ENCODE results near the gene BBOF1. TPM values are rescaled to one million over a fixed set of nuclear protein-coding genes. Genes with fewer than 3 reads are reported as not detected.
"Not testable (repeated sequence)": the region's sequence is repeated elsewhere in the genome, so short reads cannot be mapped to it uniquely, and the experiment has no call there.

Gene BBOF1
- total RNA-seq, 1 experiment from 2014 or later, result 1.6 TPM

GRCh38 chr14:74105381-74105780 lies 86.2 kb downstream of the BBOF1 start:
- BruUV-seq (replicated peaks), result no TSS peak
- Histone ChIP-seq H3K4me1 (ENCODE audit: insufficient read depth, low read length, poor library complexity, severe bottlenecking) (no peaks in the 10 kb centered on the region), H3K36me3 (ENCODE audit: insufficient read depth, low read length, poor library complexity, severe bottlenecking) (peaks cover 15% of the 10 kb centered on the region), H3K4me3 (ENCODE audit: low read depth, low read length, poor library complexity, severe bottlenecking) (no peak overlapping the region), H3K27ac (ENCODE audit: low read depth, low read length, poor library complexity, severe bottlenecking) (no peak overlapping the region), H3K27me3 (replicated peaks; ENCODE audit: insufficient read depth, low read depth, low read length, poor library complexity) (no peaks in the 10 kb centered on the region), H3K9me3 (ENCODE audit: low read depth, low read length, poor library complexity, severe bottlenecking) (no peaks in the 10 kb centered on the region)
- CTCF ChIA-PET, result no interaction called here
- intact Hi-C loops (cut with micrococcal nuclease; ENCODE audit: unreplicated experiment), result no loop called here
- POLR2A ChIA-PET (ENCODE audit: low non-redundant PET), result no interaction called here
- DNase-seq (ENCODE audit: low spot score), result no peak
- TF ChIP-seq EZH2 (IDR thresholded peaks at IDR 0.05; ENCODE audit: borderline replicate concordance, low read depth, low read length, poor library complexity, severe bottlenecking), result no peak
- no peak for TF ChIP-seq CTCF (conservative IDR thresholded peaks at IDR 0.05; ENCODE audit: low read depth, low read length)

DNA sequence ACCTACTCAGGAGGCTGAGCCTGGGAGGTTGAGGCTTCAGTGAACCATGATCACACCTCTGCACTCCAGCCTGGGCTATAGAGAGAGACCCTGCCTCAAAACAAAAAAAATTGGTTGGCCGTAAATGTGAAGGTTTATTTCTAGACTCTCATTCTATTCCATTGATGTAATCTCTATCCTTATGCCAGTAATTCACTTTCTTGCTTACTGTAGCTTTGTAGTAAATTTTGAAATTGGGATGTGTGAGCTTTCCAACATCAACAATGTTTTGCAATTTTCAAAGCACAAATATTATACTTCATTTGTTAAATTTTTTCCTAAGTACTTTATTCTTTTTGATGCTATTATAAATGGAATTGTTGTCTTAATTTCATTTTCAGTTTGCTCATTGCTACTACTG lies 90.2 kb downstream of the BBOF1 start:
- Histone ChIP-seq H3K9me3 (ENCODE audit: low read depth, low read length, poor library complexity, severe bottlenecking) (no peaks in the 10 kb centered on the region), H3K36me3 (ENCODE audit: insufficient read depth, low read length, poor library complexity, severe bottlenecking) (peaks cover 8% of the 10 kb centered on the region), H3K27ac (ENCODE audit: low read depth, low read length, poor library complexity, severe bottlenecking) (no peak overlapping the region), H3K27me3 (replicated peaks; ENCODE audit: insufficient read depth, low read depth, low read length, poor library complexity) (no peaks in the 10 kb centered on the region), H3K4me1 (ENCODE audit: insufficient read depth, low read length, poor library complexity, severe bottlenecking) (no peaks in the 10 kb centered on the region), H3K4me3 (ENCODE audit: low read depth, low read length, poor library complexity, severe bottlenecking) (no peak overlapping the region)
- TF ChIP-seq CTCF (conservative IDR thresholded peaks at IDR 0.05; ENCODE audit: low read depth, low read length), result no peak
- no peak for TF ChIP-seq EZH2 (IDR thresholded peaks at IDR 0.05; ENCODE audit: borderline replicate concordance, low read depth, low read length, poor library complexity, severe bottlenecking)
- no peak for DNase-seq (ENCODE audit: low spot score)
- intact Hi-C loops (cut with micrococcal nuclease; ENCODE audit: unreplicated experiment), result no loop called here
- CTCF ChIA-PET, result interaction anchor here (0.7 kb wide), 1 partner anchor 350 kb away, joined by 3 read pairs; no protein-coding TSS in a partner anchor
- POLR2A ChIA-PET (ENCODE audit: low non-redundant PET), result no interaction called here
- BruUV-seq (replicated peaks), result no TSS peak

DNA sequence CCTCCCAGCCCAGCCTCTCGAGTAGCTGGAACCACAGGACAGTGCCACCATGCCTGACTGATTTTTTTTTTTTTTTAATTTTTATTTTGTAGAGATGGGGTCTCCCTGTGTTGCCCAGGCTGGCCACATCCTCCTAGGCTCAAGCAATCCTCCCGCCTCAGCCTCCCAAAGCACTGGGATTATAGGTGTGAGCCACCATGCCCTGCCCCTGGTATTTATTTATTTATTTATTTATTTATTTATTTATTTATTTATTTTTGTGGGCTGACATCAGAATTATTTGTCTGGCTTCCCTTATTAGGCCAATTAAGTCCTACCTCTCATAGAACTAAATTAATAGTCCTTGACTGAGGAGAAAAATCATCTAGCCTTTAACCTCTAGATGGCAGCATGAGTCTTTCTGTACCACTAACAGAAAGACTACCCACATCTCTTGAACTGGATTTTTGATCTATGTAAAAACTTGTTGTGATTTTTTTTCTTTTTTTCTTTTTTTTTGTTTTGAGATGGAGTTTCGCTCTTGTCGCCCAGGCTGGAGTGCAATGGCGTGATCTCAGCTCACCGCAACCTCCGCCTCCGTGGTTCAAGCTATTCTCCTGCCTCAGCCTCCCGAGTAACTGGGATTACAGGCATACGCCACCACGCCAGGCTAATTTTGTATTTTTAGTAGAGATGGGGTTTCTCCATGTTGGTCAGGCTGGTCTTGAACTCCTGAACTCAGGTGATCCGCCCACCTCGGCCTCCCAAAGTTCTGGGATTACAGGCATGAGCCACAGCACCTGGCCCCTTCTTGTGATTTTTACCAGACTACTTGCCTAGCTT lies 92.5 kb downstream of the BBOF1 start:
- H3K4me1 ChIP-seq (ENCODE audit: insufficient read depth, low read length, poor library complexity, severe bottlenecking); H3K27ac ChIP-seq (ENCODE audit: low read depth, low read length, poor library complexity, severe bottlenecking); H3K4me3 ChIP-seq (ENCODE audit: low read depth, low read length, poor library complexity, severe bottlenecking); H3K27me3 ChIP-seq (replicated peaks; ENCODE audit: insufficient read depth, low read depth, low read length, poor library complexity); POLR2A ChIA-PET (ENCODE audit: low non-redundant PET); H3K9me3 ChIP-seq (ENCODE audit: low read depth, low read length, poor library complexity, severe bottlenecking); H3K36me3 ChIP-seq (ENCODE audit: insufficient read depth, low read length, poor library complexity, severe bottlenecking); BruUV-seq (replicated peaks): not testable (repeated sequence)
- peak; percentile 67 for DNase-seq (ENCODE audit: low spot score)
- peak; percentile 59 for TF ChIP-seq CTCF (conservative IDR thresholded peaks at IDR 0.05; ENCODE audit: low read depth, low read length)
- CTCF ChIA-PET, result interaction anchor here (0.5 to 1.3 kb wide), 3 partner anchors 9 to 602 kb away, joined by 3 to 6 read pairs (median 4); no protein-coding TSS in a partner anchor
- intact Hi-C loops (cut with micrococcal nuclease; ENCODE audit: unreplicated experiment), result loop anchor here (1.0 kb wide), 1 partner anchor 146 kb away; no protein-coding TSS in a partner anchor

Other genes with a start within 250 kb of the BBOF1 start
- gene PTGR2, start 167.5 kb upstream of the BBOF1 start, total RNA-seq (2021), result 16.0 and 17.3 TPM in 2 replicates
- 60.4 and 69.4 TPM in 2 replicates for gene ZNF410, start 132.5 kb upstream of the BBOF1 start, total RNA-seq (2021)
- 1.7 and 1.9 TPM in 2 replicates for gene FAM161B, start 69.3 kb upstream of the BBOF1 start, total RNA-seq (2021)
- gene COQ6, start 69.0 kb upstream of the BBOF1 start, total RNA-seq (2021), result 23.7 and 24.5 TPM in 2 replicates
- 14.6 and 15.4 TPM in 2 replicates for gene ENTPD5, start 61 bp upstream of the BBOF1 start, total RNA-seq (2021)
- 11.0 and 18.9 TPM in 2 replicates for gene ALDH6A1, start 65.1 kb downstream of the BBOF1 start, total RNA-seq (2021)
- 15.1 and 16.9 TPM in 2 replicates for gene LIN52, start 65.6 kb downstream of the BBOF1 start, total RNA-seq (2021)
- gene VSX2, start 220.1 kb downstream of the BBOF1 start, total RNA-seq (2021), result not detected in 2 replicates

Measured in A673 (cell line).